H9 (cell line): ENCODE results near the gene HSPG2. TPM values are rescaled to one million over a fixed set of nuclear protein-coding genes. Genes with fewer than 3 reads are reported as not detected.

ENCODE experiments used
- DNase-seq: peaks from one replicate; pipeline ENCODE4 v3.0.0-alpha.2; 2017
- H2AFZ ChIP-seq: one replicate; pipeline ENCODE4 v1.6.1; 2013; ENCODE audit warnings: mild to moderate bottlenecking, low read length, control low read depth, moderate library complexity
- H2AK5ac ChIP-seq: 2 replicates; pipeline ENCODE4 v1.6.1; 2013; ENCODE audit warnings: low read length, control low read depth, mixed read lengths; ENCODE audit not compliant: insufficient read length
- H2BK120ac ChIP-seq: one replicate; pipeline ENCODE4 v1.6.1; 2013; ENCODE audit warnings: low read depth, mild to moderate bottlenecking, low read length, control low read depth, inconsistent platforms; ENCODE audit not compliant: poor library complexity, severe bottlenecking
- H2BK12ac ChIP-seq: 2 replicates; pipeline ENCODE4 v1.6.1; 2013; ENCODE audit warnings: low read length, control low read depth, mixed read lengths, low read depth; ENCODE audit not compliant: insufficient read length
- H2BK15ac ChIP-seq: 2 replicates; pipeline ENCODE4 v1.6.1; 2013; ENCODE audit warnings: low read depth, low read length, control low read depth
- H2BK20ac ChIP-seq: one replicate; pipeline ENCODE4 v1.6.1; 2013; ENCODE audit warnings: low read depth, mild to moderate bottlenecking, low read length, control low read depth, inconsistent platforms; ENCODE audit not compliant: poor library complexity, severe bottlenecking
- H2BK5ac ChIP-seq: 2 replicates; pipeline ENCODE4 v1.6.1; 2013; ENCODE audit warnings: low read length, control low read depth, mixed read lengths; ENCODE audit not compliant: insufficient read length
- H3K14ac ChIP-seq: 2 replicates; pipeline ENCODE4 v1.6.1; 2013; ENCODE audit warnings: low read length, control low read depth; ENCODE audit not compliant: insufficient read depth
- H3K18ac ChIP-seq: 2 replicates; pipeline ENCODE4 v1.6.1; 2013; ENCODE audit warnings: low read depth, mild to moderate bottlenecking, mixed read lengths, low read length, control low read depth; ENCODE audit not compliant: insufficient read length
- H3K23ac ChIP-seq: 2 replicates; pipeline ENCODE4 v1.6.1; 2013; ENCODE audit warnings: low read length, control low read depth, mixed read lengths, low read depth; ENCODE audit not compliant: insufficient read length
- H3K23me2 ChIP-seq: 2 replicates; pipeline ENCODE4 v1.6.1; 2013; ENCODE audit warnings: low read depth, mild to moderate bottlenecking, mixed read lengths, low read length, control low read depth; ENCODE audit not compliant: insufficient read length, poor library complexity, severe bottlenecking
- H3K27ac ChIP-seq: 2 replicates; pipeline ENCODE4 v1.5.1; 2013; ENCODE audit warnings: low read length, control low read depth, mixed read lengths, low read depth; ENCODE audit not compliant: insufficient read length
- H3K27me3 ChIP-seq: 2 replicates; pipeline ENCODE4 v1.6.1; 2013; ENCODE audit warnings: low read length, control low read depth, inconsistent platforms; ENCODE audit not compliant: insufficient read depth
- H3K4ac ChIP-seq: 2 replicates; pipeline ENCODE4 v1.6.1; 2013; ENCODE audit warnings: low read depth, mild to moderate bottlenecking, control low read depth, inconsistent platforms, low read length, moderate library complexity
- H3K4me1 ChIP-seq: 2 replicates; pipeline ENCODE4 v1.6.1; 2013; ENCODE audit warnings: low read length, control low read depth, inconsistent platforms; ENCODE audit not compliant: insufficient read depth
- H3K4me2 ChIP-seq: 2 replicates; pipeline ENCODE4 v1.6.1; 2013; ENCODE audit warnings: low read length, control low read depth, mixed read lengths; ENCODE audit not compliant: insufficient read length, insufficient read depth
- H3K56ac ChIP-seq: 2 replicates; pipeline ENCODE4 v1.6.1; 2013; ENCODE audit warnings: low read depth, mild to moderate bottlenecking, mixed read lengths, low read length, control low read depth; ENCODE audit not compliant: insufficient read length
- H3K79me1 ChIP-seq: 2 replicates; pipeline ENCODE4 v1.6.1; 2013; ENCODE audit warnings: low read depth, mild to moderate bottlenecking, moderate library complexity, low read length, control low read depth, inconsistent platforms; ENCODE audit not compliant: insufficient read depth, poor library complexity, severe bottlenecking
- H3K79me2 ChIP-seq: 2 replicates; pipeline ENCODE4 v1.6.1; 2013; ENCODE audit warnings: low read length, control low read depth, inconsistent platforms; ENCODE audit not compliant: insufficient read depth
- H3K9ac ChIP-seq: 2 replicates; pipeline ENCODE4 v1.6.1; 2013; ENCODE audit warnings: low read length, control low read depth, mixed read lengths; ENCODE audit not compliant: insufficient read length; ENCODE audit errors: extremely low read depth
- H3K9me3 ChIP-seq: one replicate; pipeline ENCODE4 v1.6.1; 2013; ENCODE audit warnings: low read depth, low read length, inconsistent platforms; ENCODE audit not compliant: control insufficient read depth
- H3T11ph ChIP-seq: one replicate; pipeline ENCODE4 v1.6.1; 2013; ENCODE audit warnings: mild to moderate bottlenecking, low read length, control low read depth, inconsistent platforms
- H4K20me1 ChIP-seq: one replicate; pipeline ENCODE4 v1.6.1; 2013; ENCODE audit not compliant: control insufficient read depth, insufficient read length, insufficient read depth
- H4K5ac ChIP-seq: 2 replicates; pipeline ENCODE4 v1.6.1; 2013; ENCODE audit warnings: low read depth, mild to moderate bottlenecking, mixed read lengths, low read length, control low read depth; ENCODE audit not compliant: insufficient read length
- H4K8ac ChIP-seq: replicated peaks from 2 replicates; pipeline ENCODE4 v1.6.1; 2013; ENCODE audit warnings: low read length, control low read depth, mixed read lengths, low read depth; ENCODE audit not compliant: insufficient read length
- H4K91ac ChIP-seq: 2 replicates; pipeline ENCODE4 v1.6.1; 2013; ENCODE audit warnings: low read depth, mild to moderate bottlenecking, moderate library complexity, mixed read lengths, low read length, control low read depth; ENCODE audit not compliant: insufficient read length
- H3K27ac Mint-ChIP-seq, 3 experiments: 2 replicates in 2 of 3; 3 replicates in 1 of 3; pipeline ENCODE4 v1.8.0; 2020 to 2021; ENCODE audit warnings: mixed read lengths in 3 of 3, mild to moderate bottlenecking in 1 of 3, moderate library complexity in 1 of 3
- H3K27me3 Mint-ChIP-seq: 2 replicates; pipeline ENCODE4 v1.8.0; 2021; ENCODE audit warnings: low read depth, mild to moderate bottlenecking, moderate library complexity, mixed read lengths
- H3K36me3 Mint-ChIP-seq, 3 experiments: 2 replicates in 2 of 3; 3 replicates in 1 of 3; pipeline ENCODE4 v1.8.0; 2020 to 2021; ENCODE audit warnings: low read depth in 3 of 3, mixed read lengths in 3 of 3; ENCODE audit not compliant: insufficient read depth in 1 of 3
- H3K4me1 Mint-ChIP-seq, 2 experiments: 2 replicates each; pipeline ENCODE4 v1.8.0; 2020; ENCODE audit warnings: mixed read lengths in 2 of 2
- H3K4me3 Mint-ChIP-seq, 2 experiments: 2 replicates in 1 of 2; 3 replicates in 1 of 2; pipeline ENCODE4 v1.8.0; 2020 to 2021; ENCODE audit warnings: mild to moderate bottlenecking in 2 of 2, mixed read lengths in 2 of 2, moderate library complexity in 1 of 2
- H3K9me3 Mint-ChIP-seq, 2 experiments: 2 replicates in 1 of 2; 3 replicates in 1 of 2; pipeline ENCODE4 v1.8.0; 2020; ENCODE audit warnings: mild to moderate bottlenecking in 2 of 2, mixed read lengths in 2 of 2, moderate library complexity in 1 of 2
- WGBS: extraction: QIAGEN DNeasy Blood & Tissue Kit; methylation state at CpG from one replicate; pipeline ENCODE4 v1.1.7; 2013; ENCODE audit warnings: missing lambda C conversion rate, low lambda C conversion rate, mixed read lengths; ENCODE audit not compliant: insufficient read length; ENCODE audit errors: extremely low coverage; 5-methylcytosine and 5-hydroxymethylcytosine counted together
- total RNA-seq: library from RNA; stranded (reverse); gene quantifications from 2 replicates; pipeline ENCODE4 v1.2.1, GENCODE V29; 2021
- TF ChIP-seq, protein P1 (sequence below): fragments of 200-600 bp; sonication (generic); conservative IDR thresholded peaks from 3 replicates; pipeline ENCODE4 v1.8.0; 2021; ENCODE audit warnings: antibody characterized with exemption, mild to moderate bottlenecking

The HSPG2 gene
- total RNA-seq, 1 experiment from 2014 or later: 90.0 TPM

- no peaks in the 10 kb centered on the region for H3K27me3 ChIP-seq
- no peak overlapping the region for H3K4me2 ChIP-seq
- no peak for DNase-seq
- H4K5ac ChIP-seq: no peak overlapping the region
- H3T11ph ChIP-seq: no peak overlapping the region
- no peak overlapping the region for H3K9ac ChIP-seq
- H3K4ac ChIP-seq: no peak overlapping the region
- no peaks in the 10 kb centered on the region for H4K20me1 ChIP-seq
- no peaks in the 10 kb centered on the region for H3K9me3 ChIP-seq
- H2AK5ac ChIP-seq: no peak overlapping the region
- H2BK12ac ChIP-seq: no peak overlapping the region
- H3K23me2 ChIP-seq: no peaks in the 10 kb centered on the region
- H2BK20ac ChIP-seq: no peak overlapping the region
- no CpG with 5 or more reads among the region's 24 CpGs for WGBS
- Mint-ChIP-seq H3K9me3 (no peaks in the 10 kb centered on the region), H3K36me3 (peaks cover 15 to 79% (median 64%) of the 10 kb centered on the region in 3 experiments), H3K27ac (no peak overlapping the region), H3K27me3 (no peaks in the 10 kb centered on the region), H3K4me3 (no peak overlapping the region), H3K4me1 (peaks cover 0 to 5% of the 10 kb centered on the region in 2 experiments; a peak in 3 of 4 replicates)
- H3K56ac ChIP-seq: no peak overlapping the region
- no peak overlapping the region for H2BK120ac ChIP-seq
- no peaks in the 10 kb centered on the region for H3K4me1 ChIP-seq
- TF ChIP-seq, protein P1, sequence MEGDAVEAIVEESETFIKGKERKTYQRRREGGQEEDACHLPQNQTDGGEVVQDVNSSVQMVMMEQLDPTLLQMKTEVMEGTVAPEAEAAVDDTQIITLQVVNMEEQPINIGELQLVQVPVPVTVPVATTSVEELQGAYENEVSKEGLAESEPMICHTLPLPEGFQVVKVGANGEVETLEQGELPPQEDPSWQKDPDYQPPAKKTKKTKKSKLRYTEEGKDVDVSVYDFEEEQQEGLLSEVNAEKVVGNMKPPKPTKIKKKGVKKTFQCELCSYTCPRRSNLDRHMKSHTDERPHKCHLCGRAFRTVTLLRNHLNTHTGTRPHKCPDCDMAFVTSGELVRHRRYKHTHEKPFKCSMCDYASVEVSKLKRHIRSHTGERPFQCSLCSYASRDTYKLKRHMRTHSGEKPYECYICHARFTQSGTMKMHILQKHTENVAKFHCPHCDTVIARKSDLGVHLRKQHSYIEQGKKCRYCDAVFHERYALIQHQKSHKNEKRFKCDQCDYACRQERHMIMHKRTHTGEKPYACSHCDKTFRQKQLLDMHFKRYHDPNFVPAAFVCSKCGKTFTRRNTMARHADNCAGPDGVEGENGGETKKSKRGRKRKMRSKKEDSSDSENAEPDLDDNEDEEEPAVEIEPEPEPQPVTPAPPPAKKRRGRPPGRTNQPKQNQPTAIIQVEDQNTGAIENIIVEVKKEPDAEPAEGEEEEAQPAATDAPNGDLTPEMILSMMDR: no peak
- no peak overlapping the region for H3K14ac ChIP-seq
- H4K8ac ChIP-seq: no peak overlapping the region
- no peaks in the 10 kb centered on the region for H3K79me1 ChIP-seq
- no peak overlapping the region for H2BK5ac ChIP-seq
- no peak overlapping the region for H4K91ac ChIP-seq
- no peak overlapping the region for H2BK15ac ChIP-seq
- H3K27ac ChIP-seq: no peak overlapping the region
- H3K18ac ChIP-seq: no peak overlapping the region
- H2AFZ ChIP-seq: no peak overlapping the region
- H3K23ac ChIP-seq: no peak overlapping the region
- no peaks in the 10 kb centered on the region for H3K79me2 ChIP-seq
Observed at GRCh38 chr1:21874778-21875547, 62.1 kb downstream of the HSPG2 start.
